ENCODE results near the gene MTA1.

MTA1 gene

GRCh38 chr14:105508069-105508468, 88.4 kb downstream of the MTA1 start:
- TF ChIP-seq POLR2A (IDR thresholded peaks at IDR 0.05; ENCODE audit: extremely low read depth, insufficient read length) (no peak), CTCF (IDR thresholded peaks at IDR 0.05; ENCODE audit: low read depth, low read length) (no peak), MYC (IDR thresholded peaks at IDR 0.05; ENCODE audit: low read depth, low read length) (no peak)
- TF ChIP-seq, protein P1, sequence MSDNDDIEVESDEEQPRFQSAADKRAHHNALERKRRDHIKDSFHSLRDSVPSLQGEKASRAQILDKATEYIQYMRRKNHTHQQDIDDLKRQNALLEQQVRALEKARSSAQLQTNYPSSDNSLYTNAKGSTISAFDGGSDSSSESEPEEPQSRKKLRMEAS (IDR thresholded peaks at IDR 0.05; ENCODE audit: low read depth, low read length) = no peak
- no peak overlapping the region for H3K4me3 ChIP-seq (ENCODE audit: low read depth, low read length)
- DNase-seq (ENCODE audit: low read depth) = no peak

DNA sequence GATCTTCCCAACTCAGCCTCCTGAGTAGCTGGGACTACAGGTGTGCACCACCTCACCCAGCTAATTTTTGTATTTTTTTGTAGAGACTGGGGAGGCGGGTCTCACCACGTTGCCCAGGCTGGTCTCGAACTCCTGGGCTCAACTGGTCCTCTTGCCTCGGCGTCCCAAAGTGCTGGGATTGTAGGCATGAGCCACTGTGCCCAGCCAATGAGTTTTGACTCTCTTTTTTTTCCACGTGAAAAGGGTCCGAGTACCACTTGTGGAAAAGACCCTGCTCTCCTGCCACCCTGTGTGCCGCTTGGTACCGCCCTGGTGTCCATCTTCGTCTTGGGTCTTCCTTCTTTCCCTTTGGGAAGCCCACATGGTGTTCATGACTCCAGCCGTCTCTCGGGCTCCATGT, 89.0 kb downstream of the MTA1 start:
- DNase-seq (ENCODE audit: low read depth) = no peak
- no peak overlapping the region for H3K4me3 ChIP-seq (ENCODE audit: low read depth, low read length)
- TF ChIP-seq, protein P1 (IDR thresholded peaks at IDR 0.05; ENCODE audit: low read depth, low read length) = no peak
- TF ChIP-seq MYC (IDR thresholded peaks at IDR 0.05; ENCODE audit: low read depth, low read length) = no peak
- TF ChIP-seq POLR2A (IDR thresholded peaks at IDR 0.05; ENCODE audit: extremely low read depth, insufficient read length) = no peak
- no peak for TF ChIP-seq CTCF (IDR thresholded peaks at IDR 0.05; ENCODE audit: low read depth, low read length)

- no peak for TF ChIP-seq MYC (IDR thresholded peaks at IDR 0.05; ENCODE audit: low read depth, low read length)
- TF ChIP-seq CTCF (IDR thresholded peaks at IDR 0.05; ENCODE audit: low read depth, low read length) = no peak
- TF ChIP-seq POLR2A (IDR thresholded peaks at IDR 0.05; ENCODE audit: extremely low read depth, insufficient read length) = no peak
- TF ChIP-seq, protein P1 (IDR thresholded peaks at IDR 0.05; ENCODE audit: low read depth, low read length) = no peak
- DNase-seq (ENCODE audit: low read depth) = no peak
- no peak overlapping the region for H3K4me3 ChIP-seq (ENCODE audit: low read depth, low read length)
Measured at GRCh38 chr14:105517096-105517495, 97.5 kb downstream of the MTA1 start.

DNA sequence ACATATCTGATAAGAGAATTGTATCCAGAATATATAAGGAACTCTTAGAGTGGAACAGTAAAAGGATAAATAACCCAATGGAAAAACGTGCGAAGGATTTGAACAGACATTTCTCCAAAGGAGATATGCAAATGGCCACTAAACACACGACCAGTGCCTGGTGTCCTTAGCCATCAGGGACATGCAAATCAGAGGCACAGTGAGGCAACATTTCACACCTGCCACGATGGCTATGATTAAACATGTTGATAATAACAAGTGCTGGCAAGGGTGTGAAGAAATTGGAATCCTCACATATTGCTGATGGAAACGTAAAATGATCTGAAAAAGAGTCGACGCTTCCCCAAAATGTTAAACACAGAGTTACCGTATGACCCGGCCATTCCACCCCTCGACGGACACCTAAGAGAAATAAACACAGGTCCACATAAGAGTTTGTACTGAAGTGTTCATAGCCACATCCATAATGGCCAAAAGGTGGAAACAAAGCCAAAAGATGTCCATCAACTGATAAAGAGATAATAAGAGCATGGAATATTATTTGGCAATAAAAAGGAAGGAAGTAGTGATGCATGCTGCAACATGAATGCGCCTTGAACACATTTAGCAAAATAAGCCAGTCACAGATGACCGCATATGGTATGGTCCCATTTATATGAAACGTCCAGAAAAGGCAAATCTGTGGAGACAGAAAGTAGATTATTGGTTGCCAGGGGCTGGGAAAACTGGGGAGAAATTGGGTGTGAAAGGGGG, 100.5 kb downstream of the MTA1 start:
- no peak for TF ChIP-seq CTCF (IDR thresholded peaks at IDR 0.05; ENCODE audit: low read depth, low read length)
- TF ChIP-seq, protein P1 (IDR thresholded peaks at IDR 0.05; ENCODE audit: low read depth, low read length) = no peak
- TF ChIP-seq POLR2A (IDR thresholded peaks at IDR 0.05; ENCODE audit: extremely low read depth, insufficient read length) = no peak
- no peak for TF ChIP-seq MYC (IDR thresholded peaks at IDR 0.05; ENCODE audit: low read depth, low read length)
- no peak for DNase-seq (ENCODE audit: low read depth)
- H3K4me3 ChIP-seq (ENCODE audit: low read depth, low read length) = no peak overlapping the region

All from NB4 (cell line).